ENCODE measurements around the gene ZNF652. TPM values are rescaled to one million over a fixed set of nuclear protein-coding genes. Genes with fewer than 3 reads are reported as not detected.

Gene ZNF652
- total RNA-seq, 2 experiments from 2014 or later: 33.7 to 34.9 TPM

GRCh38 chr17:49388692-49389513 is 26.9 kb upstream of the ZNF652 start:
- TF ChIP-seq CTCF (IDR thresholded peaks at IDR 0.05): no peak
- Mint-ChIP-seq H3K9me3 (no peaks in the 10 kb centered on the region), H3K27me3 (no peaks in the 10 kb centered on the region), H3K4me3 (peak overlapping the region; percentile 74), H3K27ac (peak overlapping the region; percentile 79), H3K4me1 (ENCODE audit: low read depth) (peaks cover 52% of the 10 kb centered on the region), H3K36me3 (ENCODE audit: low read depth) (no peaks in the 10 kb centered on the region)
- POLR2A ChIA-PET: interaction anchor here (0.5 to 1.6 kb wide), 9 partner anchors 12 to 1229 kb away, joined by 3 to 7 read pairs (median 4); partner anchors contain the start of gene ZNF652
- peaks cover 62% of the 10 kb centered on the region for H3K4me1 ChIP-seq (ENCODE audit: insufficient read depth, low read length)
- ATAC-seq (ENCODE audit: poor library complexity) (no peak), DNase-seq (peak in 1 of 14 experiments; percentile 6)
- no peaks in the 10 kb centered on the region for H3K36me3 ChIP-seq (ENCODE audit: insufficient read depth, low read length)
- H3K4me3 ChIP-seq (ENCODE audit: low read length): peak overlapping the region; percentile 0
- H3K27ac ChIP-seq (ENCODE audit: low read depth in 1 of 2, low read length in 2 of 2): peak overlapping the region; percentile 48 to 63
- CTCF ChIA-PET: interaction anchor here (1.0 to 3.1 kb wide), 2 partner anchors 21 to 73 kb away, joined by 4 to 7 read pairs; no protein-coding TSS in a partner anchor
- no peaks in the 10 kb centered on the region for H3K9me3 ChIP-seq (ENCODE audit: control insufficient read depth in 1 of 2, insufficient read depth in 1 of 2, low read length in 2 of 2)
- intact Hi-C loops (cut with DNase I, micrococcal nuclease): no loop called here
- no peaks in the 10 kb centered on the region for H3K27me3 ChIP-seq (ENCODE audit: control insufficient read depth in 1 of 2, insufficient read depth in 2 of 2, low read length in 2 of 2)

- peak overlapping the region; percentile 79 for H3K27ac Mint-ChIP-seq
- no peaks in the 10 kb centered on the region for H3K27me3 Mint-ChIP-seq
- H3K4me1 ChIP-seq (ENCODE audit: insufficient read depth, low read length): peaks cover 56% of the 10 kb centered on the region
- H3K27me3 ChIP-seq (ENCODE audit: control insufficient read depth in 1 of 2, insufficient read depth in 2 of 2, low read length in 2 of 2): no peaks in the 10 kb centered on the region
- H3K9me3 ChIP-seq (ENCODE audit: control insufficient read depth in 1 of 2, insufficient read depth in 1 of 2, low read length in 2 of 2): no peaks in the 10 kb centered on the region
- CTCF ChIA-PET: interaction anchor here (3.1 kb wide), 1 partner anchor 72 kb away, joined by 7 read pairs; no protein-coding TSS in a partner anchor
- peak in 8 of 14 experiments; percentile 7 to 79 (median 23) for DNase-seq
- peak overlapping the region; percentile 0 for H3K4me3 ChIP-seq (ENCODE audit: low read length)
- H3K9me3 Mint-ChIP-seq: no peaks in the 10 kb centered on the region
- TF ChIP-seq CTCF (IDR thresholded peaks at IDR 0.05): no peak
- H3K27ac ChIP-seq (ENCODE audit: low read depth in 1 of 2, low read length in 2 of 2): peak overlapping the region; percentile 48 to 63
- intact Hi-C loops (cut with DNase I, micrococcal nuclease): no loop called here
- peak; percentile 81 for ATAC-seq (ENCODE audit: poor library complexity)
- peak overlapping the region; percentile 74 for H3K4me3 Mint-ChIP-seq
- no peaks in the 10 kb centered on the region for H3K36me3 Mint-ChIP-seq (ENCODE audit: low read depth)
- no peaks in the 10 kb centered on the region for H3K36me3 ChIP-seq (ENCODE audit: insufficient read depth, low read length)
- H3K4me1 Mint-ChIP-seq (ENCODE audit: low read depth): peaks cover 46% of the 10 kb centered on the region
- POLR2A ChIA-PET: interaction anchor here (0.9 to 1.4 kb wide), 5 partner anchors 12 to 46 kb away, joined by 3 to 6 read pairs (median 5); no protein-coding TSS in a partner anchor
Observed at GRCh38 chr17:49388290-49388640, 26.2 kb upstream of the ZNF652 start.

GRCh38 chr17:49387498-49388289 is 25.6 kb upstream of the ZNF652 start:
- Histone ChIP-seq H3K4me1 (ENCODE audit: insufficient read depth, low read length) (peaks cover 55% of the 10 kb centered on the region), H3K27me3 (ENCODE audit: control insufficient read depth in 1 of 2, insufficient read depth in 2 of 2, low read length in 2 of 2) (no peaks in the 10 kb centered on the region), H3K27ac (ENCODE audit: low read depth in 1 of 2, low read length in 2 of 2) (peak overlapping the region; percentile 48 to 63), H3K36me3 (ENCODE audit: insufficient read depth, low read length) (no peaks in the 10 kb centered on the region), H3K4me3 (ENCODE audit: low read length) (peak overlapping the region; percentile 0), H3K9me3 (ENCODE audit: control insufficient read depth in 1 of 2, insufficient read depth in 1 of 2, low read length in 2 of 2) (no peaks in the 10 kb centered on the region)
- TF ChIP-seq CTCF (IDR thresholded peaks at IDR 0.05): no peak
- no peaks in the 10 kb centered on the region for H3K9me3 Mint-ChIP-seq
- peak overlapping the region; percentile 79 for H3K27ac Mint-ChIP-seq
- peaks cover 45% of the 10 kb centered on the region for H3K4me1 Mint-ChIP-seq (ENCODE audit: low read depth)
- ATAC-seq (ENCODE audit: poor library complexity): peak; percentile 41
- H3K4me3 Mint-ChIP-seq: peak overlapping the region; percentile 74
- H3K36me3 Mint-ChIP-seq (ENCODE audit: low read depth): no peaks in the 10 kb centered on the region
- H3K27me3 Mint-ChIP-seq: no peaks in the 10 kb centered on the region
- intact Hi-C loops (cut with DNase I, micrococcal nuclease): no loop called here
- DNase-seq: peak in 4 of 14 experiments; percentile 9 to 45 (median 34)
- CTCF ChIA-PET: interaction anchor here (0.8 to 3.1 kb wide), 2 partner anchors 19 to 72 kb away, joined by 3 to 7 read pairs; no protein-coding TSS in a partner anchor
- POLR2A ChIA-PET: interaction anchor here (0.5 to 1.4 kb wide), 7 partner anchors 11 to 258 kb away, joined by 3 to 6 read pairs (median 5); partner anchors contain the start of gene ZNF652
